Body of pancreas (tissue), 4 donors: ENCODE data around the gene TSSK2.

Source experiments
- CTCF ChIP-seq, 7 experiments: fragments of 450-650 bp in 4 of 7; fragments of 200-600 bp in 3 of 7; sonication (generic) in 3 of 7; IDR thresholded peaks; one replicate each; pipeline ENCODE4 v1.5.1; 2016 to 2019; ENCODE audit warnings: antibody characterized with exemption in 7 of 7
- POLR2A ChIP-seq, 3 donors: fragments of 450-650 bp; IDR thresholded peaks; one replicate each; pipeline ENCODE4 v1.6.1; 2016; ENCODE audit warnings: antibody characterized with exemption in 3 of 3, mild to moderate bottlenecking in 2 of 3

GRCh38 chr22:19136915-19137314 is 5.8 kb downstream of the TSSK2 start:
- TF ChIP-seq POLR2A (IDR thresholded peaks at IDR 0.05) (no peak), CTCF (IDR thresholded peaks at IDR 0.05) (no peak)
